Measurements from ENCODE around the gene SRF. TPM values are rescaled to one million over a fixed set of nuclear protein-coding genes. Genes with fewer than 3 reads are reported as not detected.

The SRF gene
- total RNA-seq, 2 experiments from 2014 or later: 22.8 to 24.2 TPM

- TF ChIP-seq CTCF (conservative IDR thresholded peaks at IDR 0.05; ENCODE audit: low read length) (no peak), EZH2phosphoT487 (IDR thresholded peaks at IDR 0.05; ENCODE audit: borderline replicate concordance, low read depth, low read length) (no peak)
- POLR2A ChIA-PET: interaction anchor here (1.1 kb wide), 1 partner anchor 10 kb away, joined by 3 read pairs; no protein-coding TSS in a partner anchor
- no peak for DNase-seq (ENCODE audit: low spot score)
- CTCF ChIA-PET (ENCODE audit: unreplicated experiment): no interaction called here
- H3K4me2 ChIP-seq (ENCODE audit: low read length): no peak overlapping the region
- no peak overlapping the region for H2AFZ ChIP-seq (ENCODE audit: low read length)
- H4K20me1 ChIP-seq (ENCODE audit: insufficient read depth, low read length): no peaks in the 10 kb centered on the region
- H3K4me1 ChIP-seq (ENCODE audit: insufficient read depth, low read length, poor library complexity, severe bottlenecking): peaks cover 10% of the 10 kb centered on the region
- H3K79me2 ChIP-seq (ENCODE audit: insufficient read depth, low read depth, low read length): no peaks in the 10 kb centered on the region
- H3K9me2 ChIP-seq (ENCODE audit: insufficient read depth, low read length): no peaks in the 10 kb centered on the region
- no peak overlapping the region for H3K27ac ChIP-seq (ENCODE audit: low read depth, low read length, poor library complexity, severe bottlenecking)
- no peaks in the 10 kb centered on the region for H3K36me3 ChIP-seq (ENCODE audit: insufficient read depth, low read length)
- BruUV-seq (replicated peaks): no TSS peak
- intact Hi-C loops (cut with micrococcal nuclease; ENCODE audit: unreplicated experiment): no loop called here
- H3K9me3 ChIP-seq (ENCODE audit: low read length): no peaks in the 10 kb centered on the region
- no peak overlapping the region for H3K4me3 ChIP-seq (ENCODE audit: low read depth, low read length, poor library complexity, severe bottlenecking)
These were observed 23.2 kb upstream of the SRF start for GRCh38 chr6:43147691-43148477.

GRCh38 chr6:43149265-43149664 lies 21.8 kb upstream of the SRF start:
- POLR2A ChIA-PET: interaction anchor here (0.6 kb wide), 1 partner anchor 282 kb away, joined by 3 read pairs; no protein-coding TSS in a partner anchor
- Histone ChIP-seq H4K20me1 (ENCODE audit: insufficient read depth, low read length) (no peaks in the 10 kb centered on the region), H3K79me2 (ENCODE audit: insufficient read depth, low read depth, low read length) (no peaks in the 10 kb centered on the region), H3K4me3 (ENCODE audit: low read depth, low read length, poor library complexity, severe bottlenecking) (no peak overlapping the region), H3K36me3 (ENCODE audit: insufficient read depth, low read length) (no peaks in the 10 kb centered on the region), H2AFZ (ENCODE audit: low read length) (no peak overlapping the region), H3K4me2 (ENCODE audit: low read length) (no peak overlapping the region), H3K9me3 (ENCODE audit: low read length) (no peaks in the 10 kb centered on the region), H3K27ac (ENCODE audit: low read depth, low read length, poor library complexity, severe bottlenecking) (no peak overlapping the region), H3K9me2 (ENCODE audit: insufficient read depth, low read length) (no peaks in the 10 kb centered on the region), H3K4me1 (ENCODE audit: insufficient read depth, low read length, poor library complexity, severe bottlenecking) (no peaks in the 10 kb centered on the region)
- BruUV-seq (replicated peaks): no TSS peak
- intact Hi-C loops (cut with micrococcal nuclease; ENCODE audit: unreplicated experiment): no loop called here
- no peak for DNase-seq (ENCODE audit: low spot score)
- CTCF ChIA-PET (ENCODE audit: unreplicated experiment): no interaction called here
- TF ChIP-seq CTCF (conservative IDR thresholded peaks at IDR 0.05; ENCODE audit: low read length): no peak
- no peak for TF ChIP-seq EZH2phosphoT487 (IDR thresholded peaks at IDR 0.05; ENCODE audit: borderline replicate concordance, low read depth, low read length)

All from OCI-LY7 (cell line).